HG03439 (cell line): ENCODE data around the gene DPP8.

Experiments used
- ATAC-seq: cut with Tn5 transposase; IDR thresholded peaks from one replicate; pipeline ENCODE4 v1.9.1; 2021; ENCODE audit warnings: mild to moderate bottlenecking, moderate library complexity; ENCODE audit not compliant: unreplicated experiment

The DPP8 gene

GRCh38 chr15:65431731-65432130 lies 85.8 kb downstream of the DPP8 start:
- no peak for ATAC-seq

GRCh38 chr15:65426216-65426853 lies 91.2 kb downstream of the DPP8 start:
- ATAC-seq, result no peak

GRCh38 chr15:65424683-65425082 lies 92.8 kb downstream of the DPP8 start:
- ATAC-seq, result no peak

GRCh38 chr15:65423976-65424679 lies 93.4 kb downstream of the DPP8 start:
- ATAC-seq, result no peak

GRCh38 chr15:65423150-65423975 lies 94.1 kb downstream of the DPP8 start:
- no peak for ATAC-seq

GRCh38 chr15:65421360-65422215 lies 95.9 kb downstream of the DPP8 start:
- ATAC-seq, result no peak

- ATAC-seq, result no peak
Measured at GRCh38 chr15:65420975-65421359, 96.5 kb downstream of the DPP8 start.

GRCh38 chr15:65418596-65418995 lies 98.9 kb downstream of the DPP8 start:
- no peak for ATAC-seq

- ATAC-seq, result no peak
Measured at GRCh38 chr15:65416845-65417416, 100.6 kb downstream of the DPP8 start.

- no peak for ATAC-seq
Measured at GRCh38 chr15:65414841-65415621, 102.5 kb downstream of the DPP8 start.

- ATAC-seq, result no peak
Measured at GRCh38 chr15:65413760-65414144, 103.7 kb downstream of the DPP8 start.

GRCh38 chr15:65413051-65413759 lies 104.3 kb downstream of the DPP8 start:
- ATAC-seq, result no peak

- ATAC-seq, result no peak
Measured at GRCh38 chr15:65412556-65412955, 104.9 kb downstream of the DPP8 start.

- ATAC-seq, result no peak
Measured at GRCh38 chr15:65411465-65412071, 105.9 kb downstream of the DPP8 start.

- no peak for ATAC-seq
Measured at GRCh38 chr15:65410972-65411371, 106.5 kb downstream of the DPP8 start.

GRCh38 chr15:65410036-65410435 lies 107.5 kb downstream of the DPP8 start:
- no peak for ATAC-seq

GRCh38 chr15:65409036-65409631 lies 108.4 kb downstream of the DPP8 start:
- no peak for ATAC-seq

- ATAC-seq, result no peak
Measured at GRCh38 chr15:65408324-65409035, 109.0 kb downstream of the DPP8 start.
